Right lobe of liver (tissue), 4 donors: ENCODE results near the gene DDX54.

Source experiments
- CTCF ChIP-seq, 4 donors: fragments of 200-600 bp in 3 of 4; fragments of 450-650 bp in 1 of 4; IDR thresholded peaks; one replicate each; pipeline versions ENCODE4 v1.5.1 to v1.8.0; 2016 to 2022; ENCODE audit warnings: antibody characterized with exemption in 4 of 4, mild to moderate bottlenecking in 2 of 4
- POLR2A ChIP-seq: fragments of 450-650 bp; IDR thresholded peaks from one replicate; pipeline ENCODE4 v1.6.1; 2017; ENCODE audit warnings: antibody characterized with exemption, mild to moderate bottlenecking
- donor health status: DM: no; HTN: no; CAD: no.
- donor health status: DM: no; HTN: no; CAD: no.
- donor health status: DM: no; HTN: yes; CAD: no.

GRCh38 chr12:113189361-113189760 lies 4.1 kb upstream of the DDX54 start:
- no peak for TF ChIP-seq CTCF (IDR thresholded peaks at IDR 0.05)
- TF ChIP-seq POLR2A, result no peak
